Progenitor cell of endocrine pancreas (in vitro differentiated cells): ENCODE data around the gene GNB2. TPM values are rescaled to one million over a fixed set of nuclear protein-coding genes. Genes with fewer than 3 reads are reported as not detected.

Experiments
- DNase-seq: peaks from one replicate; pipeline ENCODE4 v3.0.0; 2021; ENCODE audit warnings: low spot score; ENCODE audit not compliant: unreplicated experiment
- H3K27ac Mint-ChIP-seq: 2 replicates; pipeline ENCODE4 v1.8.0; 2021; ENCODE audit warnings: mild to moderate bottlenecking, moderate library complexity, mixed read lengths
- H3K27me3 Mint-ChIP-seq: 2 replicates; pipeline ENCODE4 v1.8.0; 2021; ENCODE audit warnings: mixed read lengths
- H3K36me3 Mint-ChIP-seq: 2 replicates; pipeline ENCODE4 v1.8.0; 2022; ENCODE audit warnings: mixed read lengths; ENCODE audit not compliant: insufficient read depth
- H3K4me1 Mint-ChIP-seq: 2 replicates; pipeline ENCODE4 v1.8.0; 2021; ENCODE audit warnings: low read depth, mixed read lengths
- H3K4me3 Mint-ChIP-seq: 2 replicates; pipeline ENCODE4 v1.8.0; 2021; ENCODE audit warnings: low read depth, mild to moderate bottlenecking, moderate library complexity, mixed read lengths
- H3K9me3 Mint-ChIP-seq: 2 replicates; pipeline ENCODE4 v1.8.0; 2021; ENCODE audit warnings: low read depth, mixed read lengths
- total RNA-seq: library from RNA; stranded (reverse); gene quantifications from 2 replicates; pipeline ENCODE4 v1.2.1, GENCODE V29; 2021
- TF ChIP-seq, protein P1 (sequence below): fragments of 200-600 bp; sonication (generic); IDR thresholded peaks from one replicate; pipeline ENCODE4 v1.5.0; 2021; ENCODE audit warnings: antibody characterized with exemption, mild to moderate bottlenecking; ENCODE audit not compliant: unreplicated experiment

GNB2 gene
- total RNA-seq, 1 donor from 2014 or later, result 167 TPM

DNA sequence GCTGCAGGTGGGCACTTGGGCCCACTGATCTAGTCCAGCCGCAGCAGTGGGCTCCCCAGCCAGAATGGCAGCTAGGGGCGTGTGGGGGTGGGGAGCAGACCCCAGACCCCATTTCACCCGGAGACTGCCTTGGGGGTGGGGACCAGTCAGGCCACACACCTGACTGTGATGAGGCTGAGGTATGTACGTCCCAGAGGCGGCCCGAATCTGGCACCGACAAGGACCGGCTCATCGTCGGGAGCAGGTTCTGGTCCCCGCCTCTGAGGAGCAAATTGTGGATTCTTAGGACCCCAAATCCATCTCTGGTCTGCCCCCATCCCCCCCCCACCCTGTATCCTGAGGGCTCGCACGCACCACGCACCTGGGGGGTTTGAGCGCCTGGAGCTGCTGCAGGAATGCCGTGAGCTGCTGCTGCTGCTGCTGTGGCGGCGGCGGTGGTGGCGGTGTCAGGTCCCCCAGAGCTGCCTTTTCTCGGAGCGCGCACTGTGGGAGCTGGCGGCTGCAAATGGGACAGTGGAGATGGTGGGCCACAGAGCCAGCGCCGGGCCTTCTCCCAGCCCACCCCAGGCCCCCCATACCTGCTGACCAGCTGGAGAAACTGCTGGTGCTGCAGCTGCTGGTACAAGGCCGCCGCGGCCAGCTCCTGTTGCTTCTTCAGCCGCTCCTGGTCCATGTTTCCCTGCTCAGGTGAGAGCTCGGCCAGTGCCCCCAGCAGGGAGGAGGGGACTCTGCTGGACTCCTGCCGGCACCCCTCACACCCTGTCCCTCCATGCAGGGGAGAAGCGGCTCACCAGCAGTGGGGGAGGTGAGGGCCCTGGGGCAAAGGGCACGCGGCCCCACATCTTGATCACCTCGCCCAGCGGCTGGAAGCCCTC, 10.4 kb downstream of the GNB2 start:
- H3K27ac Mint-ChIP-seq, result no peak overlapping the region
- H3K9me3 Mint-ChIP-seq, result no peaks in the 10 kb centered on the region
- H3K27me3 Mint-ChIP-seq, result no peaks in the 10 kb centered on the region
- TF ChIP-seq, protein P1, sequence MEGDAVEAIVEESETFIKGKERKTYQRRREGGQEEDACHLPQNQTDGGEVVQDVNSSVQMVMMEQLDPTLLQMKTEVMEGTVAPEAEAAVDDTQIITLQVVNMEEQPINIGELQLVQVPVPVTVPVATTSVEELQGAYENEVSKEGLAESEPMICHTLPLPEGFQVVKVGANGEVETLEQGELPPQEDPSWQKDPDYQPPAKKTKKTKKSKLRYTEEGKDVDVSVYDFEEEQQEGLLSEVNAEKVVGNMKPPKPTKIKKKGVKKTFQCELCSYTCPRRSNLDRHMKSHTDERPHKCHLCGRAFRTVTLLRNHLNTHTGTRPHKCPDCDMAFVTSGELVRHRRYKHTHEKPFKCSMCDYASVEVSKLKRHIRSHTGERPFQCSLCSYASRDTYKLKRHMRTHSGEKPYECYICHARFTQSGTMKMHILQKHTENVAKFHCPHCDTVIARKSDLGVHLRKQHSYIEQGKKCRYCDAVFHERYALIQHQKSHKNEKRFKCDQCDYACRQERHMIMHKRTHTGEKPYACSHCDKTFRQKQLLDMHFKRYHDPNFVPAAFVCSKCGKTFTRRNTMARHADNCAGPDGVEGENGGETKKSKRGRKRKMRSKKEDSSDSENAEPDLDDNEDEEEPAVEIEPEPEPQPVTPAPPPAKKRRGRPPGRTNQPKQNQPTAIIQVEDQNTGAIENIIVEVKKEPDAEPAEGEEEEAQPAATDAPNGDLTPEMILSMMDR, result no peak
- peaks cover 6% of the 10 kb centered on the region for H3K36me3 Mint-ChIP-seq
- H3K4me3 Mint-ChIP-seq, result no peak overlapping the region
- no peak for DNase-seq
- H3K4me1 Mint-ChIP-seq, result no peaks in the 10 kb centered on the region

DNA sequence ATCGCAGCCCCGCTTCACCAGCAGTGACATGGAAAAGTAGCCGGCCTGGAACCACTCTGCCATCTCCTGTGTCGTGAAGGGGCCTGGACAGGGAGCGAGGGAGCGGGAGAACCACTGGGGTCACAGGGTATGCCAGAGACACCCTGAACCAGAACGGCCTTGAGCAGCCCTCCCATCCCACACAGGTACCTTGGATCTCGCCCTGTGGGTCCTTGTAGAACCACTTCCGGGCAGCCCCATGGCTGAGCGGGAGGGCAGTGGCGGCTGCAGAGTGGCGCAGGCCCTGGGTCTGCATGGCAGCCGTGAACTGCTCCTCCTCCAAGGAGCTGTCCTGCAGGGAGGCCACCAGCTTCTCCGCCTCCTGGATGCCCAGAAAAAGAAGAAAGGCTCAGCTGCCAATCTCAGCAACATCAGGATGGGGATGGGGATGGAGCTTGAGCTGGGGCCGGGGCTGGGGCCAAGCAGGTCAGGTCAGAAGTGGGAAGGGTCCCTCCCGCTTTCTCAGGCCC, 11.0 kb downstream of the GNB2 start:
- Mint-ChIP-seq H3K27me3 (no peaks in the 10 kb centered on the region), H3K4me3 (no peak overlapping the region), H3K36me3 (peaks cover 6% of the 10 kb centered on the region), H3K4me1 (no peaks in the 10 kb centered on the region), H3K27ac (no peak overlapping the region), H3K9me3 (no peaks in the 10 kb centered on the region)
- TF ChIP-seq, protein P1, result no peak
- no peak for DNase-seq

DNA sequence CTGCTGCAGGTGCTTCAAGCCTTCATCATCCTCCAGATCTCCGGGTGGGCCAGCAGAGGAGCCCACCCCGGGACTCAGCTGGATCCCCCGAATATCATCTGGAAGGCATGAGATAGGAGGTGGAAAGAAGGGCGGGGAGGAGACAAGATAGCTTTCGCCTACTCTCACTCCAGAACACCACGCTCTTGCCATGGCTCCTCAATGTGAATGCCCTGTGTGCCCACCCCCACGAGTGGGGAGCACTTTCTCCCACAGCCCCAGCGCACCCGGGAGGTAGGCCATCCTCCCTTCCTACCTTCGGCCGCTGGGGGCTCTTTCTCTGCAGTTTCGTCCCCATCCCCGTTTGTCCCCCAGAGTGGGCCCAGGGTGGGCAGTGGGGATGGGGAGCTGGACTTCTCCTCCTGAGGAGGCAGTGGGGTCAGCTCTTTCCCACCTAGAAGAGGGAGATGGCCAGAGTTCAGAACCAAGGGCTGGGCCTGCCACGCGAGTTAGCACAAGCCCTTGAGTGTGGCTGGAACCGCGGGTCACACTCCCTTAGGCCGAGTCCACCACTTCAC, 11.6 kb downstream of the GNB2 start:
- Mint-ChIP-seq H3K9me3 (no peaks in the 10 kb centered on the region), H3K27me3 (no peaks in the 10 kb centered on the region), H3K4me1 (no peaks in the 10 kb centered on the region), H3K36me3 (peaks cover 6% of the 10 kb centered on the region), H3K4me3 (no peak overlapping the region), H3K27ac (no peak overlapping the region)
- TF ChIP-seq, protein P1, result no peak
- no peak for DNase-seq

DNA sequence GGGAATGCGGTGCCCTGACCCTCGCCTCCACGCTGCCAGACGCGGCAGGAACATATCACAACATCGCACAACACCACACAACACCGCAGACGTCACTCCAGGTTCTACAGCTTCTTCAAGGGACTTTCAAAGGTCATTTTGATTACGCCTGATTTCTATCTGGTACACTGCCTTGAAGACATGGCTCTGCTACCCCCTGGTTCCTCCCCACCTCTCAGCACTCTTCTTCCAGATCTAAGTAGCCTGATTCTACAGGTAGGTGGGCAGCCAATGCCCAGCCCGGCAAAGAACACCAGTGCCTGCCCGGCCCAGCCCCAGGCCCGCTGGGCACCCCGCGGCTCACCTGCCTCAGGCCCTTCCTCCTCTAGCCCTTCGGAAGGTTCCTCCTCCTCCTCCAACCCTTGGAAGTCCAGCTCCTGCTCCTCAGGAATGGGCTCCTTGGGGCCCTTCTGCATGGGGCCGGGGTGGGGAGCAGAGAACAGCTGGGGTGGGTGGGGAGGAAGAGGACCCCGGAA, 12.1 kb downstream of the GNB2 start:
- H3K4me1 Mint-ChIP-seq, result no peaks in the 10 kb centered on the region
- no peak overlapping the region for H3K27ac Mint-ChIP-seq
- DNase-seq, result no peak
- H3K36me3 Mint-ChIP-seq, result peaks cover 6% of the 10 kb centered on the region
- TF ChIP-seq, protein P1, result no peak
- no peaks in the 10 kb centered on the region for H3K9me3 Mint-ChIP-seq
- H3K4me3 Mint-ChIP-seq, result no peak overlapping the region
- H3K27me3 Mint-ChIP-seq, result no peaks in the 10 kb centered on the region

DNA sequence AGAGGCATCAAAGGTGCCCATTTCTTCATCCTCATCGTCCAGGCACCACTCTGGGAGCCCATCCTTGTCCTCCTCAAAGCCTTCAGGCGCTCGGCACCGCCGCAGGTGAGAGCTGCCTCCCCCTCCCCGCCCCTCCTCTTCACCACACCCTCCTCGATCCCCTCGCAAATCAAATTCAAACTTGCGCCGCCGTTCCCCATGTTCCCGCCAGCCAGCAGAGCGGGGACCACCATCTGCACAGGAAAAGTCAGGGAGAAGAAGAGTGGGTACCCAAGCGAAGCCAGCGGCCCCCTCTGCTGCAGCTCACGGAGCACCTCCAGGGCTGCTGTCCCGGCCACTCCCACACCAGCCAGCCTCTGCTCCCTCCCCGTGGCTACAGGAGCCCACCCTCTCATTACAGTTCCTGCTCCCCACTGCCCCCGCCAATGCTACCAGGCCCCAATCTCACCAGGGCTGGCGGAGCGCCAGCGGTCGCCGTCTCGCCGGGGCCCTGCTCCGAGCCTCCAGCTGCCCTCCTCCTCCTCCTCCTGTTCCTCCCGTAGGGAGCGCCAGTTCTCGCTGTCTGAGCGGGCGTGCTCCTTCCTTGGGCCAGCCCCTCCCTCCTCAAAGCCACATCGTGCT, 12.8 kb downstream of the GNB2 start:
- H3K4me3 Mint-ChIP-seq, result no peak overlapping the region
- peaks cover 2% of the 10 kb centered on the region for H3K4me1 Mint-ChIP-seq
- DNase-seq, result no peak
- no peaks in the 10 kb centered on the region for H3K27me3 Mint-ChIP-seq
- TF ChIP-seq, protein P1, result no peak
- H3K9me3 Mint-ChIP-seq, result no peaks in the 10 kb centered on the region
- H3K27ac Mint-ChIP-seq, result no peak overlapping the region
- peaks cover 6% of the 10 kb centered on the region for H3K36me3 Mint-ChIP-seq
